Trophoblast cell (in vitro differentiated cells and primary cell): ENCODE results near the gene CEACAM6.

Experiments used
- DNase-seq, 2 donors: peaks; one replicate each; pipeline ENCODE4 v3.0.0-alpha.2; 2016
- H2AFZ ChIP-seq: 2 replicates; pipeline ENCODE4 v1.6.1; 2013; ENCODE audit warnings: low read length, moderate library complexity, mild to moderate bottlenecking; ENCODE audit not compliant: insufficient read depth, poor library complexity
- H2AK5ac ChIP-seq: 2 replicates; pipeline ENCODE4 v1.6.1; 2013; ENCODE audit warnings: mild to moderate bottlenecking, low read length
- H2BK120ac ChIP-seq: 2 replicates; pipeline ENCODE4 v1.6.1; 2013; ENCODE audit warnings: low read length, mild to moderate bottlenecking, moderate library complexity; ENCODE audit not compliant: insufficient read depth, poor library complexity
- H2BK12ac ChIP-seq: 2 replicates; pipeline ENCODE4 v1.6.1; 2013; ENCODE audit warnings: mild to moderate bottlenecking, low read length, moderate library complexity
- H2BK5ac ChIP-seq: 2 replicates; pipeline ENCODE4 v1.6.1; 2013; ENCODE audit warnings: low read length, low read depth, moderate library complexity, mild to moderate bottlenecking; ENCODE audit not compliant: poor library complexity
- H3K14ac ChIP-seq: 2 replicates; pipeline ENCODE4 v1.6.1; 2013; ENCODE audit warnings: mild to moderate bottlenecking, low read length
- H3K18ac ChIP-seq: 2 replicates; pipeline ENCODE4 v1.6.1; 2013; ENCODE audit warnings: mild to moderate bottlenecking, low read length
- H3K23ac ChIP-seq: 2 replicates; pipeline ENCODE4 v1.6.1; 2013; ENCODE audit warnings: low read length
- H3K27ac ChIP-seq: 2 replicates; pipeline ENCODE4 v1.5.1; 2013; ENCODE audit warnings: low read depth, mild to moderate bottlenecking, inconsistent platforms, low read length, moderate library complexity
- H3K27me3 ChIP-seq: 2 replicates; pipeline ENCODE4 v1.6.1; 2013; ENCODE audit warnings: inconsistent platforms, mild to moderate bottlenecking, low read length, moderate library complexity; ENCODE audit not compliant: insufficient read depth
- H3K36me3 ChIP-seq, 2 experiments: 1 replicate in 1 of 2; 2 replicates in 1 of 2; pipeline ENCODE4 v1.6.1; 2013; ENCODE audit warnings: low read length in 2 of 2, mild to moderate bottlenecking in 2 of 2, moderate library complexity in 1 of 2; ENCODE audit not compliant: insufficient read depth in 2 of 2, control insufficient read depth in 1 of 2
- H3K4ac ChIP-seq: 2 replicates; pipeline ENCODE4 v1.6.1; 2013; ENCODE audit warnings: low read depth, mild to moderate bottlenecking, low read length, moderate library complexity
- H3K4me1 ChIP-seq, 2 experiments: 1 replicate in 1 of 2; 2 replicates in 1 of 2; pipeline ENCODE4 v1.6.1; 2013; ENCODE audit warnings: low read length in 2 of 2, mild to moderate bottlenecking in 2 of 2, moderate library complexity in 1 of 2; ENCODE audit not compliant: insufficient read depth in 2 of 2, control insufficient read depth in 1 of 2
- H3K4me2 ChIP-seq: 2 replicates; pipeline ENCODE4 v1.6.1; 2013; ENCODE audit warnings: inconsistent platforms, mild to moderate bottlenecking, low read length, moderate library complexity
- H3K4me3 ChIP-seq: 2 replicates; pipeline ENCODE4 v1.5.1; 2013; ENCODE audit warnings: mild to moderate bottlenecking, low read depth, low read length, inconsistent platforms
- H3K79me1 ChIP-seq: one replicate; pipeline ENCODE4 v1.6.1; 2013; ENCODE audit warnings: low read length
- H3K79me2 ChIP-seq: 2 replicates; pipeline ENCODE4 v1.6.1; 2013; ENCODE audit warnings: low read length, mild to moderate bottlenecking; ENCODE audit not compliant: control insufficient read depth, insufficient read depth, poor library complexity
- H3K9ac ChIP-seq: 2 replicates; pipeline ENCODE4 v1.6.1; 2013; ENCODE audit warnings: mild to moderate bottlenecking, low read length
- H3K9me3 ChIP-seq: 2 replicates; pipeline ENCODE4 v1.6.1; 2013; ENCODE audit warnings: low read depth, mild to moderate bottlenecking, control low read depth, inconsistent platforms, low read length; ENCODE audit not compliant: insufficient read depth
- H4K12ac ChIP-seq: 2 replicates; pipeline ENCODE4 v1.6.1; 2013; ENCODE audit warnings: low read depth, mild to moderate bottlenecking, low read length, moderate library complexity
- H4K8ac ChIP-seq: 2 replicates; pipeline ENCODE4 v1.6.1; 2013; ENCODE audit warnings: low read depth, mild to moderate bottlenecking, low read length, moderate library complexity
- H4K91ac ChIP-seq: one replicate; pipeline ENCODE4 v1.6.1; 2013; ENCODE audit warnings: low read depth, mild to moderate bottlenecking, low read length, moderate library complexity
- WGBS: extraction: QIAGEN DNeasy Blood & Tissue Kit; methylation state at CpG from one replicate; pipeline ENCODE4 v1.1.7; 2013; ENCODE audit warnings: missing lambda C conversion rate; ENCODE audit not compliant: insufficient read length, insufficient coverage; ENCODE audit errors: extremely low coverage; 5-methylcytosine and 5-hydroxymethylcytosine counted together

Gene CEACAM6

DNA sequence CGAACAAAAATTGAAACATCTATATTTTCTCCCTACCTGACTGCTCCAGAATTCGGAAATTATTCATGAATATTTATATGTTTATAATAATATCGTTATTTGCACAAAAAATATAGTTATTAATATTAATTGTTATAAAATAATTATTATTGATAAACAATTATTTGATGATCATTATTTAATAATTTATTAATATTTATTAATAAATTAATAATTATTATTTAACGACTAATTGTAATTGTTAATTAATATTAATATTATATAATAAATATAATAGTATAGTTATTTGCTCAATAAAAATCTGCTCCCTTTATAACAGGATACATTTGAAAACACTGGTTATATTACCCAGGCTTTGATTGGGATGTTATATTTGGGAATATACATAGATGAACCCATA lies 14.3 kb downstream of the CEACAM6 start:
- no peak overlapping the region for H3K14ac ChIP-seq
- H3K18ac ChIP-seq, result no peak overlapping the region
- no peak overlapping the region for H2BK12ac ChIP-seq
- no peak overlapping the region for H3K4me2 ChIP-seq
- no peaks in the 10 kb centered on the region for H3K4me1 ChIP-seq
- no peaks in the 10 kb centered on the region for H3K79me2 ChIP-seq
- no peak overlapping the region for H2BK5ac ChIP-seq
- H2BK120ac ChIP-seq, result no peak overlapping the region
- H2AFZ ChIP-seq, result no peak overlapping the region
- H3K9me3 ChIP-seq, result no peaks in the 10 kb centered on the region
- no peak overlapping the region for H4K8ac ChIP-seq
- H3K79me1 ChIP-seq, result no peaks in the 10 kb centered on the region
- H2AK5ac ChIP-seq, result no peak overlapping the region
- H3K4ac ChIP-seq, result no peak overlapping the region
- no CpG with 5 or more reads among the region's 4 CpGs for WGBS
- no peaks in the 10 kb centered on the region for H3K27me3 ChIP-seq
- no peak overlapping the region for H4K12ac ChIP-seq
- no peak for DNase-seq
- H3K27ac ChIP-seq, result no peak overlapping the region
- no peak overlapping the region for H4K91ac ChIP-seq
- no peak overlapping the region for H3K9ac ChIP-seq
- H3K4me3 ChIP-seq, result no peak overlapping the region
- no peak overlapping the region for H3K23ac ChIP-seq
- H3K36me3 ChIP-seq, result no peaks in the 10 kb centered on the region

DNA sequence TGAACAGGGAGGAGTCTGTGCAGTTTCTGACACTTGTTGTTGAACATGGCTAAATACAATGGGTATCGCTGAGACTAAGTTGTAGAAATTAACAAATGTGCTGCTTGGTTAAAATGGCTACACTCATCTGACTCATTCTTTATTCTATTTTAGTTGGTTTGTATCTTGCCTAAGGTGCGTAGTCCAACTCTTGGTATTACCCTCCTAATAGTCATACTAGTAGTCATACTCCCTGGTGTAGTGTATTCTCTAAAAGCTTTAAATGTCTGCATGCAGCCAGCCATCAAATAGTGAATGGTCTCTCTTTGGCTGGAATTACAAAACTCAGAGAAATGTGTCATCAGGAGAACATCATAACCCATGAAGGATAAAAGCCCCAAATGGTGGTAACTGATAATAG lies 16.1 kb downstream of the CEACAM6 start:
- H3K9me3 ChIP-seq, result no peaks in the 10 kb centered on the region
- H3K79me2 ChIP-seq, result no peaks in the 10 kb centered on the region
- H3K23ac ChIP-seq, result no peak overlapping the region
- no peak overlapping the region for H3K18ac ChIP-seq
- no peaks in the 10 kb centered on the region for H3K4me1 ChIP-seq
- H4K91ac ChIP-seq, result no peak overlapping the region
- H3K79me1 ChIP-seq, result no peaks in the 10 kb centered on the region
- H4K8ac ChIP-seq, result no peak overlapping the region
- no peak overlapping the region for H3K4me2 ChIP-seq
- H2BK5ac ChIP-seq, result no peak overlapping the region
- no peak for DNase-seq
- no peak overlapping the region for H2AK5ac ChIP-seq
- H3K36me3 ChIP-seq, result no peaks in the 10 kb centered on the region
- no peak overlapping the region for H3K14ac ChIP-seq
- H2AFZ ChIP-seq, result no peak overlapping the region
- no peak overlapping the region for H3K4ac ChIP-seq
- no peaks in the 10 kb centered on the region for H3K27me3 ChIP-seq
- H4K12ac ChIP-seq, result no peak overlapping the region
- no peak overlapping the region for H2BK12ac ChIP-seq
- no peak overlapping the region for H3K9ac ChIP-seq
- no peak overlapping the region for H2BK120ac ChIP-seq
- no CpG with 5 or more reads among the region's 2 CpGs for WGBS
- no peak overlapping the region for H3K4me3 ChIP-seq
- H3K27ac ChIP-seq, result no peak overlapping the region

DNA sequence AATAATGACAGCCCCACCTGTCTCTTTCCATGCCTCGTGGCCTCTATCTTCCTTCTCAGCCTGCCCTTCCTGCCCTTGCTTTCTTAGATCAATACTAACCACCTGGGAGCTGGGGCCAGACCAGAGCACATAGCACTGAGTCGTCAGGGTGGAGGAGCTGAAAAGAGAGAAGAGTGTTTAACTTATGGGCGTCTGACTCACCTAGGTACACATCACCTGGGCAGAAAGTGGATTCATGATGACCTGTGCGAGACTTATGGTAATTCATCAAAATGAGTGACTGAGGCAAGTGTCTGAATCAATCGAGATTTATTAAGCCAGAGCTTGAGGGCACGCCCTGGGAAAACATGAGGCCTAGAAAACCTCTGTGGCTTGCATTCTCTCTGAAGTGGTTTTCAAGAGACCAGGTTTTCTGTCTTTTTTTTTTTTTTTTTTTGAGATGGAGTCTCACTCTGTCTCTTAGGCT lies 19.2 kb downstream of the CEACAM6 start:
- no peak overlapping the region for H3K4ac ChIP-seq
- no peak overlapping the region for H2BK5ac ChIP-seq
- H2BK120ac ChIP-seq, result no peak overlapping the region
- no peak overlapping the region for H4K12ac ChIP-seq
- H3K18ac ChIP-seq, result no peak overlapping the region
- no peak overlapping the region for H2AK5ac ChIP-seq
- no peak overlapping the region for H3K9ac ChIP-seq
- H3K36me3 ChIP-seq, result no peaks in the 10 kb centered on the region
- no peaks in the 10 kb centered on the region for H3K9me3 ChIP-seq
- H3K79me2 ChIP-seq, result no peaks in the 10 kb centered on the region
- H4K8ac ChIP-seq, result no peak overlapping the region
- H3K4me1 ChIP-seq, result no peaks in the 10 kb centered on the region
- no CpG with 5 or more reads among the region's 6 CpGs for WGBS
- no peaks in the 10 kb centered on the region for H3K79me1 ChIP-seq
- H3K27ac ChIP-seq, result no peak overlapping the region
- no peak overlapping the region for H2BK12ac ChIP-seq
- H2AFZ ChIP-seq, result no peak overlapping the region
- no peak overlapping the region for H3K14ac ChIP-seq
- H4K91ac ChIP-seq, result no peak overlapping the region
- no peak overlapping the region for H3K4me2 ChIP-seq
- no peaks in the 10 kb centered on the region for H3K27me3 ChIP-seq
- no peak for DNase-seq
- H3K4me3 ChIP-seq, result no peak overlapping the region
- H3K23ac ChIP-seq, result no peak overlapping the region

DNA sequence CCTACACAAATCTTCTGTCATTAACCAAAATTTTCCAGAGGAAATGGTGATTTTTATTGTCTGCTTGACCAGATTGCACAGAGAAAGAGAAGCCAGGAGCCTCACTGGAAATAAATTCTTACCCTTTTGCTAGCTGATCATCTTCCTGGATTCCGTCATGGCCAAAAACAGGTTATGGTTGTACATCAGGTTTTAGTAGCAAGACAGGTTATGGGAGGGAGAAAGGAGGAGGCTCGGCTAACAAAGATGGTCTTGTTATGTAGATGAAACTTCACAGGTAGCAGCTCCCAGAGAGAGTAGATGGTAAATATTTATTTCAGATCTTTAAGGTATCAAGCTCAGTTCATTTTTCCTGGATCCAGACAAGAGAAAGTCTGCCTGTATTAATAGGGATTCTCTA lies 21.4 kb downstream of the CEACAM6 start:
- no peak overlapping the region for H4K91ac ChIP-seq
- no peaks in the 10 kb centered on the region for H3K79me2 ChIP-seq
- no peaks in the 10 kb centered on the region for H3K4me1 ChIP-seq
- H3K4me3 ChIP-seq, result no peak overlapping the region
- no peak overlapping the region for H2AK5ac ChIP-seq
- no peaks in the 10 kb centered on the region for H3K9me3 ChIP-seq
- no peaks in the 10 kb centered on the region for H3K36me3 ChIP-seq
- H2AFZ ChIP-seq, result no peak overlapping the region
- H3K27ac ChIP-seq, result no peak overlapping the region
- H3K4ac ChIP-seq, result no peak overlapping the region
- no peak overlapping the region for H3K14ac ChIP-seq
- H4K12ac ChIP-seq, result no peak overlapping the region
- H3K79me1 ChIP-seq, result no peaks in the 10 kb centered on the region
- no peak overlapping the region for H4K8ac ChIP-seq
- no peak overlapping the region for H3K23ac ChIP-seq
- no peak overlapping the region for H2BK12ac ChIP-seq
- no peak for DNase-seq
- no peaks in the 10 kb centered on the region for H3K27me3 ChIP-seq
- H2BK120ac ChIP-seq, result no peak overlapping the region
- H3K9ac ChIP-seq, result no peak overlapping the region
- no peak overlapping the region for H3K18ac ChIP-seq
- no peak overlapping the region for H3K4me2 ChIP-seq
- WGBS, result no CpG with 5 or more reads among the region's 2 CpGs
- H2BK5ac ChIP-seq, result no peak overlapping the region
